Body of pancreas (tissue), 4 donors: ENCODE data around the gene UBTF. TPM values are rescaled to one million over a fixed set of nuclear protein-coding genes. Genes with fewer than 3 reads are reported as not detected.

ENCODE experiments used
- ATAC-seq: fragments of 150-250 bp; one replicate; pipeline ENCODE4 v1.9.1; 2016
- DNase-seq, 4 donors: peaks; one replicate each; pipeline ENCODE4 v3.0.0-alpha.2; 2019
- H3K27ac ChIP-seq, 4 donors: fragments of 200-600 bp; sonication (generic); 1 replicate in 3 of 4; 2 replicates in 1 of 4; pipeline versions ENCODE4 v1.5.1 to v1.6.1; 2016 to 2019; ENCODE audit warnings: mild to moderate bottlenecking in 1 of 4, mixed read lengths in 1 of 4, moderate library complexity in 1 of 4
- H3K27me3 ChIP-seq, 2 donors: fragments of 200-600 bp; sonication (generic); one replicate each; pipeline ENCODE4 v1.6.0; 2016; ENCODE audit warnings: mild to moderate bottlenecking in 1 of 2
- H3K36me3 ChIP-seq, 2 donors: fragments of 200-600 bp; sonication (generic); replicated peaks in 1 of 2; 2 replicates each; pipeline ENCODE4 v1.5.1; 2016; ENCODE audit warnings: low read depth in 2 of 2; ENCODE audit not compliant: insufficient read depth in 1 of 2
- H3K4me1 ChIP-seq: fragments of 200-600 bp; sonication (generic); one replicate; pipeline ENCODE4 v1.6.0; 2016
- H3K4me3 ChIP-seq, 2 donors: fragments of 200-600 bp; sonication (generic); 1 replicate in 1 of 2; 2 replicates in 1 of 2; pipeline ENCODE4 v1.5.1; 2016 to 2019
- H3K9me3 ChIP-seq, 3 donors: fragments of 200-600 bp; sonication (generic); 1 replicate in 2 of 3; 2 replicates in 1 of 3; pipeline ENCODE4 v1.5.1; 2016
- CTCF ChIP-seq, 7 experiments: fragments of 450-650 bp in 4 of 7; fragments of 200-600 bp in 3 of 7; sonication (generic) in 3 of 7; IDR thresholded peaks; one replicate each; pipeline ENCODE4 v1.5.1; 2016 to 2019; ENCODE audit warnings: antibody characterized with exemption in 7 of 7
- POLR2A ChIP-seq, 3 donors: fragments of 450-650 bp; IDR thresholded peaks; one replicate each; pipeline ENCODE4 v1.6.1; 2016; ENCODE audit warnings: antibody characterized with exemption in 3 of 3, mild to moderate bottlenecking in 2 of 3
- WGBS, 2 donors: methylation state at CpG; one replicate each; pipeline ENCODE4 v1.1.5; 2017; 5-methylcytosine and 5-hydroxymethylcytosine counted together
- intact Hi-C: fragments of 100-400 bp; cut with DNase I; formaldehyde crosslinking; loops from one replicate; pipeline ENCODE4 v1.15.1; 2023
- total RNA-seq, 2 donors: library from RNA; depleted of rRNA; stranded (reverse); fragments of >200 nt; gene quantifications; one replicate each; pipeline ENCODE4 v1.1.0, GENCODE V29; 2016

The UBTF gene
- total RNA-seq, 2 donors from 2014 or later: 43.8 to 73.8 TPM

GRCh38 chr17:44183024-44183423 lies 36.5 kb downstream of the UBTF start:
- TF ChIP-seq CTCF (IDR thresholded peaks at IDR 0.05) (no peak), POLR2A (IDR thresholded peaks at IDR 0.05) (no peak)
- H3K27me3 ChIP-seq: no peaks in the 10 kb centered on the region

GRCh38 chr17:44178133-44178532 lies 41.3 kb downstream of the UBTF start:
- Histone ChIP-seq H3K9me3 (no peaks in the 10 kb centered on the region), H3K27ac (no peak overlapping the region), H3K27me3 (no peaks in the 10 kb centered on the region), H3K36me3 (no peaks in the 10 kb centered on the region), H3K4me1 (no peaks in the 10 kb centered on the region), H3K4me3 (no peak overlapping the region)
- intact Hi-C loops: no loop called here
- ATAC-seq (no peak), DNase-seq (no peak)
- TF ChIP-seq POLR2A (IDR thresholded peaks at IDR 0.05) (no peak), CTCF (IDR thresholded peaks at IDR 0.05) (no peak)
- WGBS, 2 donors: 85 to 86% methylated on average over 9 to 14 of the region's 14 CpGs

More at GRCh38 chr17:44183024-44183423, 36.5 kb downstream of the UBTF start:
- H3K4me1 ChIP-seq: peaks cover 30% of the 10 kb centered on the region
- no peak overlapping the region for H3K4me3 ChIP-seq
- H3K27ac ChIP-seq: no peak overlapping the region
- no peak for DNase-seq
- WGBS, 2 donors: 59 to 94% methylated on average over 2 of the region's 2 CpGs
- intact Hi-C loops: no loop called here
- H3K9me3 ChIP-seq: no peaks in the 10 kb centered on the region
- ATAC-seq: no peak
- H3K36me3 ChIP-seq: no peaks in the 10 kb centered on the region

- 94 to 97% methylated on average over 4 of the region's 4 CpGs for WGBS, 2 donors
- no peaks in the 10 kb centered on the region for H3K27me3 ChIP-seq
- intact Hi-C loops: no loop called here
- no peaks in the 10 kb centered on the region for H3K9me3 ChIP-seq
- no peaks in the 10 kb centered on the region for H3K36me3 ChIP-seq
- H3K4me1 ChIP-seq: no peaks in the 10 kb centered on the region
- H3K27ac ChIP-seq: no peak overlapping the region
- no peak for TF ChIP-seq CTCF (IDR thresholded peaks at IDR 0.05)
- no peak for TF ChIP-seq POLR2A (IDR thresholded peaks at IDR 0.05)
- ATAC-seq: no peak
- DNase-seq: no peak
- H3K4me3 ChIP-seq: no peak overlapping the region
Measured at GRCh38 chr17:44177640-44178039, 41.8 kb downstream of the UBTF start.

GRCh38 chr17:44176671-44177501 lies 42.6 kb downstream of the UBTF start:
- no peaks in the 10 kb centered on the region for H3K9me3 ChIP-seq
- intact Hi-C loops: no loop called here
- H3K27ac ChIP-seq: no peak overlapping the region
- no peak for TF ChIP-seq POLR2A (IDR thresholded peaks at IDR 0.05)
- no peak for TF ChIP-seq CTCF (IDR thresholded peaks at IDR 0.05)
- H3K36me3 ChIP-seq: no peaks in the 10 kb centered on the region
- no peaks in the 10 kb centered on the region for H3K27me3 ChIP-seq
- ATAC-seq: no peak
- peaks cover 3% of the 10 kb centered on the region for H3K4me1 ChIP-seq
- DNase-seq: no peak
- H3K4me3 ChIP-seq: no peak overlapping the region
- 92 to 95% methylated on average over 24 to 54 of the region's 54 CpGs for WGBS, 2 donors

- Histone ChIP-seq H3K36me3 (no peaks in the 10 kb centered on the region), H3K27ac (no peak overlapping the region), H3K4me1 (peaks cover 9% of the 10 kb centered on the region), H3K4me3 (no peak overlapping the region), H3K27me3 (no peaks in the 10 kb centered on the region), H3K9me3 (no peaks in the 10 kb centered on the region)
- TF ChIP-seq POLR2A (IDR thresholded peaks at IDR 0.05): no peak
- no peak for TF ChIP-seq CTCF (IDR thresholded peaks at IDR 0.05)
- DNase-seq (no peak), ATAC-seq (no peak)
- 100% methylated on average over 1 of the region's 1 CpG for WGBS, 2 donors
- intact Hi-C loops: no loop called here
Measured at GRCh38 chr17:44176257-44176656, 43.2 kb downstream of the UBTF start.
